Ramos (cell line): ENCODE results near the gene DUSP3.

Source experiments
- in situ Hi-C: fragments of 300-500 bp; cut with MboI; formaldehyde crosslinking; loops from one replicate; pipeline ENCODE4 v1.14.3; 2022; ENCODE audit warnings: low sequenced_read_pairs; ENCODE audit not compliant: unreplicated experiment

Gene DUSP3

GRCh38 chr17:43740541-43740940, 38.2 kb downstream of the DUSP3 start:
- in situ Hi-C loops = no loop called here

GRCh38 chr17:43737722-43738121, 41.1 kb downstream of the DUSP3 start:
- in situ Hi-C loops = no loop called here

DNA sequence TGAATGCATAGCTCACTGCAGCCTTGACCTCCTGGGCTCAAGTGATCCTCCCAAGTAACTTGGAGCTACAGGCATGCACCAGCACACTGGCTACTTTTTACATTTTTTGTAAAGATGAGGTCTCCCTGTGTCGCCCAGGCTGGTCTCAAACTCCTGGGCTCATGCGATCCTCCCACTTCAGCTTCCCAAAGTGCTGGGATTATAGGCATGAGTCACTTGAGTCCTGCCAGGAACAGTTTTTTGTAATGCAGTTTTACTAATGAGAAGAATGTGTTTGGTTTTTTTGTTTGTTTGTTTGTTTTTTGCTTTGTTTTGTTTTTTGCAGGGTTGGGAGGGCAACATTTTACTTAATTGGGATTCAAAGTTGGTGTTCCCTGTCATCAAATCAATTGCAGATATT, 42.4 kb downstream of the DUSP3 start:
- in situ Hi-C loops = no loop called here

DNA sequence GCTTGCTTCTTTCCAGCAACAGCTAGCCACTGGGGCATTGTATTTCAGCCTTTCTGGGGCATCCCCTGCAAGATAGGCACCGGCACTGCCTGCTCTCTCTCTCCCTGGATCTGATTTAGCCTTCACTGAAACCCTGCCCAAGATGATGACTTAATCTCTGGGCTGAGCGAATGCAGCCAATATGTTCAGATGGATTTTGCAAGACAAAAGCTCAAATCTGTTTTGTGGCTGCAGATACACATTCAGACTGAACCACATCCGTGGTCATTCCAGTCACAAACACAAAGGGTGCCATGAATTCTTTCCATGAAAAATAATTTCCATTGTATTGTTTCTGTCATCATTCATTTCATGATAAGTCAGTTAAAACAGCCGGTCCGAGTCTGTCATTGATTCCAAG, 44.4 kb downstream of the DUSP3 start:
- in situ Hi-C loops = no loop called here

DNA sequence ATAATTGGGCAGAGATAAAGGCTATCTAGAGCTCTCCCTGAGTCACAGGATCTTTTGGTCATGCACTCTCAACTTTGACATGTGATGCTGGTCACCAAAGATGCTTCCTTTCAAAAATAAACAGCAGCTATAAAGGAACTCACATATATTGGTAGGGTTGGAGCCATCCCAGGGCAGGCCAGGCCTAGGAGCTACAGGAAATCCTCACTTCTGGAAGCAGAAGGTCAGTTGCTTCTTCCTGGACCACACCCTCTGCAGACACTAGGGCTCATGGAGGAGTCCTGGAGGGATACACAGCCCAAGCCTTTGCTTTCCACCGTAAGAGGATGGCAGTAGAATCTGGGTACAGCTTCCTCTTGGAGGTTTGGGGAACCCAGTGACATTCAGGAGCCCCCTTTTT, 44.8 kb downstream of the DUSP3 start:
- in situ Hi-C loops = no loop called here

DNA sequence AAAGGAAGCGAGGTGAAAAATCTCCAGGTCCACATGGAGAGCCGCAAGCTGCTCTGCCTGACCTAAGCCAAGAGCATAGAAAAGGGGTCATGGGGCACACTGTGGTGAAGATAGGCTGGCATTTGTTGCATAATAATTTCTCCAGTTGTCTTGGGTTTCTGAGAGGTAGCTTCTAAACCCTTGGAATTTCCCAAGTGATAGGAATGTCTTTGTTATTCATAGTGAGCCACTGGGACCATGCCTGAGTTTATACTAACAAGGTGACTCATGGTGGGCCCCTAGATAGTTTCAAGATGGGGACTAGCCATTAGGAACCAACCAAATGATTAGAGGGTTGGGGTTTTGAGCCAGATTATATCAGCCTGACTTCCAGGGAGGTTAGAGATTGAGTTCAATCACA, 45.8 kb downstream of the DUSP3 start:
- in situ Hi-C loops = no loop called here

DNA sequence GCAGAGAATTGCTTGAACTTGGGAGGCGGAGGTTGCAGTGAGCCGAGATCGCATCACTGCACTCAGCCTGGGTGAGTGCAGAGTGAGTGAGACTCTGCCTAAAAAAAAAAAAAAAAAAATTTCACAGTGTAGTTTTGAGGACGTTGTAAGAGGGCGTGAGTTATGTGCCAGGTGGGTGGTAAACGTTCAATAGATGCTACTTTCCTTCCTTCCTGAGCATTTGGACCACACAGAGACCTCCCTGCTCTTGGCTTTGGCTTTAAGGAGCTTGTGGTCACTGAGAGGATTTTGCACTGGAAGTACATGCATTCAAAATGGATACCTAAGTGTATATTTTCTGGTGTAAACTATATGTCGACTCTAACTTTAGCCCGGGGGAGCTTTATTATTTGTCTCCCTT, 50.7 kb downstream of the DUSP3 start:
- in situ Hi-C loops = no loop called here

DNA sequence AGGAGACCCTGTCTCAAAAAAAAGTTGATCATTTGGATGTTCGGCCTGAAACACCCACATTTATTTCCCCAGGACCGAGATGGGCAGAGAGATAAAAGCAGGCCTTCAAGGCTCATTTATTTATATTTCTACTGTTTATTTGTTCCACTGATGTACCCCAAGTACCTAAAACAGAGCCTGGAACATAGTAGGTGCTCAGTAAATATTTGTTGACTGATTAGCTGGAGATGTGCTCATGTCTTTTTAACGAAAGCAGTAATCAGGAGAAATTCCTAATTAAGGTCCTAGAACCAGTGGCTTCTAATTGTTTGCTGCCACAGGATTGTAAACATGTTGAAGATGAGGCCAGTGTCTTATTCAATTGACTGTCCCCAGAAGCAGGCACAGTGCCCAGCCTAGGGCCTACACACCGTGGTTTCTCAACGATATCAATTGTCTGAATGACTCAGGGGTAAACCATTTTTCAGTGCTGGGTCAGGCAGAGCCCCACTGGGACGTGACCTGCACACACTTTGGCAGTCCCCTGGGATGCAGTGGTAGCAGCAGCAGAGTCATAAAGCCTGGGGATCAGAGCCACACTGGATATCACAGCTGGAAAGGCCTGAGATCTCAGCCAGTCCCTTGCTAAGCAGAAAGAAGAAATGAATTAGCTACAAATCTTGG, 54.9 kb downstream of the DUSP3 start:
- in situ Hi-C loops = no loop called here

- in situ Hi-C loops = no loop called here
These were observed 55.7 kb downstream of the DUSP3 start for GRCh38 chr17:43722870-43723665.

DNA sequence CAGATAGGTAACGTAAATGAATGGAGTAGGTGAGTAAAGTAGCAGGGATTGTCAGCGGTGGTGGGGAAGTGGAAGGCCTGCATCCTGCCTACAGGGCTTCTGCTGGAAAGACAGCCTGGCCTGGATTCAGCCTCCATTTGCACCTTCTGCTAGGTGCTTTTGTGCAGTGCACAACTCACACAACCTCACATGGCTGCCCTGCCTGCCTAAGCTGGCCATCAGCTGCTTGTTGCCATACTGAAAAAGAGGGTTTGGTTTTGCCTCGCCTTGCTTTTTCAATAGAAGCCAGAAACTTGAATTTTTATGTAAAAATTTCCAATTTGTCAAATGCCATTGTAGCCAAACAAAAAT, 56.5 kb downstream of the DUSP3 start:
- in situ Hi-C loops = no loop called here

- in situ Hi-C loops = no loop called here
These were observed 57.1 kb downstream of the DUSP3 start for GRCh38 chr17:43721537-43722268.

DNA sequence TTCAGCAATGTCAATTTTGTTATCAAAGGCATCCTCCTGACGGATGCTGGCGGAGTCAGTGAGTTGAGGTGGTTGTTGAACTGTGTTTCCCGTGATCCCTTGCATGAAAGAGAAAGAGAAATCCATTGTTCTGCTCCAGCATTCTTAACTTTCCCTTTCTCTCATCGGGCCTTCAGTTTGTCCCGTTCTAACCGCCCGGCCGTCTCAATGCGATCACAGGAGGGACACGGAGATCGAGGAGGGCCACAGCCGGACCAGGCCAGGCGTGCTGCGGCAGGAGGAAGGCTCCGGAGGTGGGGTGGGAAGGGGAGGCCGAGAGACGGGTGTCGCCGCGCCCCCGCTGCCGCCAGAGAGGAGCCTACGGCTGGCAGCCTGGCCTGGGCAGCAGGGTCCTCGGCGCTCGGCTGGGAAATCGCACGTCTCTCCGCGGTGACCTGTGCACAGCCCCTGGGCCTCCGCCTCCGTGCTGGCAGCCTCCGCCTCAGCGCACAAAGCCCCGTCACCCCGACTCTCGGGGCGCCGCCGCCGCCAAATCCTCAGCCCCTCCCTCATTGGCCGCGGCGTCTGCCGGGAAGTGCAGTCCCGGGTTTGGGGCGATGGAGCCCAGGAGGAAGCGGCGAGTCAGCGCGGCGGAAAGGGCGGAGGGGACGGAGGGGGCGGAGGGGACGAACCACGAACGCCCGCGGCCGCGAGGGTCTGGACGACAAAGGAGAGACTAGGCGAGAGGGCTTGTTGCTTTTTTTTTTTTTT, 58.3 kb downstream of the DUSP3 start:
- in situ Hi-C loops = no loop called here

GRCh38 chr17:43719578-43719977, 59.2 kb downstream of the DUSP3 start:
- in situ Hi-C loops = no loop called here

- in situ Hi-C loops = no loop called here
These were observed 60.2 kb downstream of the DUSP3 start for GRCh38 chr17:43718544-43718943.

DNA sequence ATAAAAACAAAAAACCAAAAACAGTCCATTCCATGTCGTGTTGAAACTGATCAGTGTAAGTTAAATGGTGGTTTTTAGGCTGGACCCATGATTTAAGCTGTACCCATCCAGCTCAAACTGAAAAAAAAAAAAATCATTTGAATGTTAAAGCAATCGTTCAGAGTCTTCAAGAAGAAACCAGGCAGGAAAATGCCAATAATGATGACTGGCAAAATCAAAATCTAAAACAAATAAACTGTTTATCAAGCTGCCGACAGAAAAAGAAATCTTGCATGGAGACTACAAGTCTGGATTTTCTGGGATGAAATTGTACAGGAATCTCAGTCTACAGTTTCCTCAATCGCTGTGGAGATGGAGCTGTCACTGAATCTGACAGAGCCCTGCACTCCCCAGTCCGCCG, 60.9 kb downstream of the DUSP3 start:
- in situ Hi-C loops = no loop called here
